GM12878 (cell line): ENCODE data around the gene PDCD7. TPM values are rescaled to one million over a fixed set of nuclear protein-coding genes. Genes with fewer than 3 reads are reported as not detected.
A peak's percentile ranks its signal among the peaks of the same experiment; 100 is the strongest.

Source experiments
- ATAC-seq: fragments of 200-7000 bp; cut with Tn5 transposase; 3 replicates; pipeline ENCODE4 v1.9.1; 2020; ENCODE audit warnings: mild to moderate bottlenecking, moderate library complexity
- BruUV-seq: library from RNA; stranded (reverse); fragments of 400-500 nt; replicated peaks from 2 replicates; lab custom pipeline; 2021; lab: Mats Ljungman, UMichigan
- CTCF ChIA-PET: fragments of 300-600 bp; sonication (Branson Sonifier 250); formaldehyde crosslinking; extraction: SDS; loops from one replicate; lab custom pipeline; 2021; ENCODE audit warnings: inconsistent platforms; lab: Yijun Ruan, JAX
- POLR2A ChIA-PET: fragments of 350-600 bp; formaldehyde crosslinking; extraction: SDS; loops from one replicate; lab custom pipeline; 2021; ENCODE audit warnings: inconsistent platforms; lab: Charles Lee
- RAD21 ChIA-PET: fragments of 300-600 bp; sonication (Branson Sonifier 250); formaldehyde crosslinking; loops from one replicate; lab custom pipeline; 2023; ENCODE audit warnings: antibody characterized with exemption; ENCODE audit not compliant: unreplicated experiment; lab: Charles Lee
- SMC1A ChIA-PET: fragments of 300-600 bp; sonication (Branson Sonifier 250); formaldehyde crosslinking; loops from one replicate; lab custom pipeline; 2023; ENCODE audit not compliant: unreplicated experiment, uncharacterized antibody; lab: Charles Lee
- DNase-seq: peaks from one replicate; pipeline ENCODE4 v3.0.0-alpha.2; 2011; ENCODE audit warnings: low read depth, low spot score
- FAIRE-seq: peaks from 3 replicates; lab custom pipeline; 2011; peaks lifted over from hg19 to GRCh38; lab: Jason Lieb, UNC
- H2AFZ ChIP-seq: 2 replicates; pipeline ENCODE4 v1.6.0; 2011; ENCODE audit warnings: low read depth, low read length, control low read depth; ENCODE audit not compliant: control insufficient read depth
- H3K27ac ChIP-seq: 2 replicates; pipeline ENCODE4 v1.5.1; 2011; ENCODE audit warnings: control low read depth; ENCODE audit not compliant: control insufficient read depth, insufficient read depth
- H3K27me3 ChIP-seq, 2 experiments: replicated peaks in 1 of 2; 2 replicates each; pipeline versions ENCODE4 v1.6.0 to v1.6.1; 2011; ENCODE audit warnings: low read length in 1 of 2; ENCODE audit not compliant: control insufficient read depth in 2 of 2, insufficient read depth in 2 of 2
- H3K36me3 ChIP-seq, 2 experiments: 2 replicates each; pipeline ENCODE4 v1.5.1; 2011; ENCODE audit warnings: low read length in 1 of 2; ENCODE audit not compliant: control insufficient read depth in 2 of 2, insufficient read depth in 2 of 2
- H3K4me1 ChIP-seq: 2 replicates; pipeline ENCODE4 v1.6.1; 2011; ENCODE audit warnings: mild to moderate bottlenecking, low read length, moderate library complexity, mixed read lengths; ENCODE audit not compliant: control insufficient read depth, insufficient read depth
- H3K4me2 ChIP-seq: 2 replicates; pipeline ENCODE4 v1.6.0; 2011; ENCODE audit warnings: control low read depth; ENCODE audit not compliant: control insufficient read depth, insufficient read depth
- H3K4me3 ChIP-seq: fragments of 200-600 bp; sonication (generic); 2 replicates; pipeline ENCODE4 v1.5.1; 2016
- H3K79me2 ChIP-seq: 2 replicates; pipeline ENCODE4 v1.6.0; 2011; ENCODE audit warnings: low read length; ENCODE audit not compliant: control insufficient read depth, insufficient read depth
- H3K9ac ChIP-seq: 2 replicates; pipeline ENCODE4 v1.8.0; 2011; ENCODE audit warnings: low read length, control low read depth, mixed read lengths; ENCODE audit not compliant: control insufficient read depth, insufficient read depth
- H3K9me3 ChIP-seq: replicated peaks from 3 replicates; pipeline ENCODE4 v1.5.1; 2011; ENCODE audit warnings: mild to moderate bottlenecking, low read length; ENCODE audit not compliant: control insufficient read depth, insufficient read depth
- H4K20me1 ChIP-seq: 2 replicates; pipeline ENCODE4 v1.6.0; 2011; ENCODE audit not compliant: control insufficient read depth, insufficient read depth
- CTCF ChIP-seq, 3 experiments: IDR thresholded peaks in 2 of 3; conservative IDR thresholded peaks in 1 of 3; 2 replicates each; pipeline ENCODE4 v1.5.1; 2011; ENCODE audit warnings: low read depth in 3 of 3, low read length in 3 of 3, mild to moderate bottlenecking in 3 of 3, control low read depth in 2 of 3, moderate library complexity in 2 of 3, inconsistent platforms in 1 of 3, mixed read lengths in 1 of 3; ENCODE audit not compliant: control insufficient read depth in 2 of 3, insufficient read depth in 1 of 3; ENCODE audit errors: extremely low read depth in 1 of 3
- ETV6 ChIP-seq, 2 experiments: fragments of 450-650 bp in 1 of 2; IDR thresholded peaks in 1 of 2; conservative IDR thresholded peaks in 1 of 2; 2 replicates each; pipeline ENCODE4 v1.6.1; 2014; ENCODE audit warnings: antibody characterized with exemption in 1 of 2, borderline replicate concordance in 1 of 2, low read depth in 1 of 2, mild to moderate bottlenecking in 1 of 2, moderate library complexity in 1 of 2
- MEF2A ChIP-seq: IDR thresholded peaks from 2 replicates; pipeline ENCODE4 v1.6.1; 2011; ENCODE audit warnings: low read depth, mild to moderate bottlenecking, low read length, moderate library complexity; ENCODE audit not compliant: insufficient read depth
- NRF1 ChIP-seq: conservative IDR thresholded peaks from 2 replicates; pipeline ENCODE4 v1.6.1; 2011; ENCODE audit warnings: mild to moderate bottlenecking, low read depth, low read length, improper control_type of control experiment
- YY1 ChIP-seq: IDR thresholded peaks from 2 replicates; pipeline ENCODE4 v1.6.1; 2011; ENCODE audit warnings: low read depth, mild to moderate bottlenecking, low read length
- ZBTB11 ChIP-seq: fragments of 450-650 bp; formaldehyde crosslinking; IDR thresholded peaks from 2 replicates; pipeline ENCODE4 v1.5.0; 2022; ENCODE audit warnings: mild to moderate bottlenecking, missing genetic modification characterization
- WGBS: methylation state at CpG from one replicate; pipeline ENCODE4 v1.1.6; 2016; ENCODE audit warnings: low lambda C conversion rate; ENCODE audit not compliant: insufficient replicate concordance, insufficient coverage; ENCODE audit errors: missing lambda C conversion rate; 5-methylcytosine and 5-hydroxymethylcytosine counted together
- in situ Hi-C: fragments of 300-500 bp; cut with MboI; formaldehyde crosslinking; loops from 9 replicates; pipeline ENCODE4 v1.14.3; 2018; ENCODE audit warnings: mixed read lengths
- intact Hi-C: fragments of 100-400 bp; cut with micrococcal nuclease; formaldehyde crosslinking; loops from one replicate; pipeline ENCODE4 v1.14.2; 2022; ENCODE audit not compliant: unreplicated experiment
- polyA plus RNA-seq, 11 experiments: library from polyadenylated mRNA; depleted of rRNA in 4 of 11; unstranded in 6 of 11; stranded (reverse) in 5 of 11; fragments of >200 nt; fragmentation: Nextera tagmentation in 4 of 11; fragmentation: Illumina TruSeq in 1 of 11; extraction: Ambion mirVana in 4 of 11; extraction: Trizol in 1 of 11; gene quantifications; 1 replicate in 1 of 11; 2 replicates in 10 of 11; pipeline versions ENCODE4 v1.2.1 to v1.2.3, GENCODE V29; 2011 to 2016; ENCODE audit warnings: inconsistent platforms in 2 of 11, missing spikeins in 2 of 11, low read depth in 1 of 11
- total RNA-seq, 4 experiments: library from RNA; depleted of rRNA in 3 of 4; stranded (reverse); fragments of >200 nt in 3 of 4; fragmentation: Illumina TruSeq in 1 of 4; extraction: Trizol in 1 of 4; gene quantifications; 2 replicates each; pipeline versions ENCODE4 v1.2.1 to v1.2.3, GENCODE V29; 2013 to 2021

The PDCD7 gene
- total and polyA plus RNA-seq, 10 of the 15 experiments (the other 5 are each of a cell fraction or from before 2014, with no cell fraction given), result 4.2 to 24.2 (median 13.4) TPM

- in situ Hi-C loops (no loop called here), intact Hi-C loops (loop anchor here (10.0 kb wide), 1 partner anchor 352 kb away; no protein-coding TSS in a partner anchor)
- ATAC-seq, result peak; percentile 64
- Histone ChIP-seq H3K79me2 (no peaks in the 10 kb centered on the region), H3K27me3 (peaks cover 0 to 6% of the 10 kb centered on the region in 2 experiments; a peak in 1 of 4 replicates), H3K9me3 (no peaks in the 10 kb centered on the region), H3K4me3 (no peak overlapping the region), H3K4me1 (no peaks in the 10 kb centered on the region), H4K20me1 (no peaks in the 10 kb centered on the region), H3K9ac (no peak overlapping the region), H3K27ac (no peak overlapping the region), H3K4me2 (no peak overlapping the region), H2AFZ (no peak overlapping the region), H3K36me3 (no peaks in the 10 kb centered on the region)
- ChIA-PET RAD21 (interaction anchor here (0.7 to 1.6 kb wide), 3 partner anchors 24 to 355 kb away, joined by 3 to 4 read pairs (median 3); no protein-coding TSS in a partner anchor), POLR2A (no interaction called here), SMC1A (interaction anchor here (1.1 to 1.8 kb wide), 2 partner anchors 31 to 33 kb away, joined by 4 to 7 read pairs; no protein-coding TSS in a partner anchor), CTCF (interaction anchor here (0.8 to 2.6 kb wide), 9 partner anchors 15 to 356 kb away, joined by 3 to 8 read pairs (median 4); no protein-coding TSS in a partner anchor)
- TF ChIP-seq ETV6 (conservative IDR thresholded peaks at IDR 0.05 in 1 of 2, IDR thresholded peaks at IDR 0.05 in 1 of 2; ENCODE audit: borderline replicate concordance in 1 of 2, low read depth in 1 of 2) (no peak), NRF1 (no peak), ZBTB11 (no peak), CTCF (IDR thresholded peaks at IDR 0.05 in 2 of 3, conservative IDR thresholded peaks at IDR 0.05 in 1 of 3; ENCODE audit: control insufficient read depth in 2 of 3, extremely low read depth in 1 of 3, insufficient read depth in 1 of 3, low read depth in 3 of 3, low read length in 3 of 3) (peak in 1 of 3 experiments; percentile 26; a peak in 2 of 6 replicates), YY1 (no peak), MEF2A (no peak)
- no peak for FAIRE-seq
- no TSS peak for BruUV-seq
- DNase-seq, result no peak
- WGBS, result 17% methylated on average over 6 of the region's 6 CpGs
Observed at GRCh38 chr15:65086680-65087111, 46.9 kb downstream of the PDCD7 start.
